Trophoblast cell (in vitro differentiated cells and primary cell): ENCODE data around the gene COX8C. TPM values are rescaled to one million over a fixed set of nuclear protein-coding genes. Genes with fewer than 3 reads are reported as not detected.

Source experiments
- DNase-seq, 2 donors: peaks; one replicate each; pipeline ENCODE4 v3.0.0-alpha.2; 2016
- H2AFZ ChIP-seq: 2 replicates; pipeline ENCODE4 v1.6.1; 2013; ENCODE audit warnings: low read length, moderate library complexity, mild to moderate bottlenecking; ENCODE audit not compliant: insufficient read depth, poor library complexity
- H2AK5ac ChIP-seq: 2 replicates; pipeline ENCODE4 v1.6.1; 2013; ENCODE audit warnings: mild to moderate bottlenecking, low read length
- H2BK120ac ChIP-seq: 2 replicates; pipeline ENCODE4 v1.6.1; 2013; ENCODE audit warnings: low read length, mild to moderate bottlenecking, moderate library complexity; ENCODE audit not compliant: insufficient read depth, poor library complexity
- H2BK12ac ChIP-seq: 2 replicates; pipeline ENCODE4 v1.6.1; 2013; ENCODE audit warnings: mild to moderate bottlenecking, low read length, moderate library complexity
- H2BK5ac ChIP-seq: 2 replicates; pipeline ENCODE4 v1.6.1; 2013; ENCODE audit warnings: low read length, low read depth, moderate library complexity, mild to moderate bottlenecking; ENCODE audit not compliant: poor library complexity
- H3K14ac ChIP-seq: 2 replicates; pipeline ENCODE4 v1.6.1; 2013; ENCODE audit warnings: mild to moderate bottlenecking, low read length
- H3K18ac ChIP-seq: 2 replicates; pipeline ENCODE4 v1.6.1; 2013; ENCODE audit warnings: mild to moderate bottlenecking, low read length
- H3K23ac ChIP-seq: 2 replicates; pipeline ENCODE4 v1.6.1; 2013; ENCODE audit warnings: low read length
- H3K27ac ChIP-seq: 2 replicates; pipeline ENCODE4 v1.5.1; 2013; ENCODE audit warnings: low read depth, mild to moderate bottlenecking, inconsistent platforms, low read length, moderate library complexity
- H3K27me3 ChIP-seq: 2 replicates; pipeline ENCODE4 v1.6.1; 2013; ENCODE audit warnings: inconsistent platforms, mild to moderate bottlenecking, low read length, moderate library complexity; ENCODE audit not compliant: insufficient read depth
- H3K36me3 ChIP-seq, 2 experiments: 1 replicate in 1 of 2; 2 replicates in 1 of 2; pipeline ENCODE4 v1.6.1; 2013; ENCODE audit warnings: low read length in 2 of 2, mild to moderate bottlenecking in 2 of 2, moderate library complexity in 1 of 2; ENCODE audit not compliant: insufficient read depth in 2 of 2, control insufficient read depth in 1 of 2
- H3K4ac ChIP-seq: 2 replicates; pipeline ENCODE4 v1.6.1; 2013; ENCODE audit warnings: low read depth, mild to moderate bottlenecking, low read length, moderate library complexity
- H3K4me1 ChIP-seq, 2 experiments: 1 replicate in 1 of 2; 2 replicates in 1 of 2; pipeline ENCODE4 v1.6.1; 2013; ENCODE audit warnings: low read length in 2 of 2, mild to moderate bottlenecking in 2 of 2, moderate library complexity in 1 of 2; ENCODE audit not compliant: insufficient read depth in 2 of 2, control insufficient read depth in 1 of 2
- H3K4me2 ChIP-seq: 2 replicates; pipeline ENCODE4 v1.6.1; 2013; ENCODE audit warnings: inconsistent platforms, mild to moderate bottlenecking, low read length, moderate library complexity
- H3K4me3 ChIP-seq: 2 replicates; pipeline ENCODE4 v1.5.1; 2013; ENCODE audit warnings: mild to moderate bottlenecking, low read depth, low read length, inconsistent platforms
- H3K79me1 ChIP-seq: one replicate; pipeline ENCODE4 v1.6.1; 2013; ENCODE audit warnings: low read length
- H3K79me2 ChIP-seq: 2 replicates; pipeline ENCODE4 v1.6.1; 2013; ENCODE audit warnings: low read length, mild to moderate bottlenecking; ENCODE audit not compliant: control insufficient read depth, insufficient read depth, poor library complexity
- H3K9ac ChIP-seq: 2 replicates; pipeline ENCODE4 v1.6.1; 2013; ENCODE audit warnings: mild to moderate bottlenecking, low read length
- H3K9me3 ChIP-seq: 2 replicates; pipeline ENCODE4 v1.6.1; 2013; ENCODE audit warnings: low read depth, mild to moderate bottlenecking, control low read depth, inconsistent platforms, low read length; ENCODE audit not compliant: insufficient read depth
- H4K12ac ChIP-seq: 2 replicates; pipeline ENCODE4 v1.6.1; 2013; ENCODE audit warnings: low read depth, mild to moderate bottlenecking, low read length, moderate library complexity
- H4K8ac ChIP-seq: 2 replicates; pipeline ENCODE4 v1.6.1; 2013; ENCODE audit warnings: low read depth, mild to moderate bottlenecking, low read length, moderate library complexity
- H4K91ac ChIP-seq: one replicate; pipeline ENCODE4 v1.6.1; 2013; ENCODE audit warnings: low read depth, mild to moderate bottlenecking, low read length, moderate library complexity
- WGBS: extraction: QIAGEN DNeasy Blood & Tissue Kit; methylation state at CpG from one replicate; pipeline ENCODE4 v1.1.7; 2013; ENCODE audit warnings: missing lambda C conversion rate; ENCODE audit not compliant: insufficient read length, insufficient coverage; ENCODE audit errors: extremely low coverage; 5-methylcytosine and 5-hydroxymethylcytosine counted together
- polyA plus RNA-seq: library from polyadenylated mRNA; stranded (reverse); fragments of 200-250 nt; gene quantifications from 2 replicates; pipeline ENCODE4 v1.2.3, GENCODE V29; 2013

Gene COX8C
- polyA plus RNA-seq, result 0.31 and 0.40 TPM in 2 replicates

- no peak within 1 kb of the TSS for H4K91ac ChIP-seq
- H4K12ac ChIP-seq, result no peak within 1 kb of the TSS
- DNase-seq, result peak; percentile 38 to 63
- H3K9me3 ChIP-seq, result peaks cover 6% of the 10 kb centered on the region
- H3K27ac ChIP-seq, result no peak within 1 kb of the TSS
- no peak within 1 kb of the TSS for H3K4me3 ChIP-seq
- no peak within 1 kb of the TSS for H3K14ac ChIP-seq
- H4K8ac ChIP-seq, result no peak within 1 kb of the TSS
- H3K23ac ChIP-seq, result no peak within 1 kb of the TSS
- no peak within 1 kb of the TSS for H2AK5ac ChIP-seq
- H3K9ac ChIP-seq, result no peak within 1 kb of the TSS
- no peak within 1 kb of the TSS for H3K4ac ChIP-seq
- no peak within 1 kb of the TSS for H2BK12ac ChIP-seq
- no peaks in the 10 kb centered on the region for H3K4me1 ChIP-seq
- H3K79me1 ChIP-seq, result no peaks in the 10 kb centered on the region
- H2AFZ ChIP-seq, result no peak within 1 kb of the TSS
- H3K79me2 ChIP-seq, result no peaks in the 10 kb centered on the region
- no peaks in the 10 kb centered on the region for H3K27me3 ChIP-seq
- no peak within 1 kb of the TSS for H2BK120ac ChIP-seq
- H3K18ac ChIP-seq, result no peak within 1 kb of the TSS
- no peaks in the 10 kb centered on the region for H3K36me3 ChIP-seq
- H2BK5ac ChIP-seq, result no peak within 1 kb of the TSS
- H3K4me2 ChIP-seq, result no peak within 1 kb of the TSS
- no CpG with 5 or more reads among the region's 60 CpGs for WGBS
Observed at GRCh38 chr14:93346926-93347721, at the start of gene COX8C. COX8C (plus strand) TSS chr14:93347182; CDS start chr14:93347269, 87 bp downstream.

- Histone ChIP-seq H3K4me3 (no peak overlapping the region), H2BK12ac (no peak overlapping the region), H2BK120ac (no peak overlapping the region), H3K36me3 (peaks cover 0 to 2% of the 10 kb centered on the region in 2 experiments), H3K4me1 (peaks cover 26 to 28% of the 10 kb centered on the region in 2 experiments), H2AFZ (no peak overlapping the region), H2AK5ac (no peak overlapping the region), H3K9me3 (no peaks in the 10 kb centered on the region), H3K23ac (no peak overlapping the region), H3K4me2 (no peak overlapping the region), H3K27ac (no peak overlapping the region), H2BK5ac (no peak overlapping the region), H3K9ac (no peak overlapping the region), H3K4ac (peak overlapping the region; percentile 19), H3K79me1 (peaks cover 34% of the 10 kb centered on the region), H4K12ac (no peak overlapping the region), H3K18ac (no peak overlapping the region), H4K91ac (no peak overlapping the region), H3K27me3 (no peaks in the 10 kb centered on the region), H3K79me2 (peaks cover 6% of the 10 kb centered on the region), H3K14ac (no peak overlapping the region), H4K8ac (no peak overlapping the region)
- no peak for DNase-seq
- WGBS, result no CpG with 5 or more reads among the region's 3 CpGs
Observed at GRCh38 chr14:93299416-93299815, 47.6 kb upstream of the COX8C start.

- H2BK12ac ChIP-seq, result no peak overlapping the region
- H4K8ac ChIP-seq, result no peak overlapping the region
Observed at GRCh38 chr14:93299866-93300265, 47.1 kb upstream of the COX8C start.

GRCh38 chr14:93301821-93302447 is 45.0 kb upstream of the COX8C start:
- H3K9me3 ChIP-seq, result no peaks in the 10 kb centered on the region
- H3K18ac ChIP-seq, result peak overlapping the region; percentile 26
- H2AFZ ChIP-seq, result no peak overlapping the region
- H3K4ac ChIP-seq, result peak overlapping the region; percentile 2
- H3K79me2 ChIP-seq, result peaks cover 9% of the 10 kb centered on the region
- peak overlapping the region; percentile 86 for H2BK5ac ChIP-seq
- peak overlapping the region; percentile 99 for H3K27ac ChIP-seq
- peaks cover 28 to 34% of the 10 kb centered on the region in 2 experiments for H3K4me1 ChIP-seq
- H2BK12ac ChIP-seq, result peak overlapping the region; percentile 21
- no peak overlapping the region for H4K12ac ChIP-seq
- peak overlapping the region; percentile 30 for H3K14ac ChIP-seq
- H3K36me3 ChIP-seq, result no peaks in the 10 kb centered on the region
- peak overlapping the region; percentile 63 for H4K91ac ChIP-seq
- H2AK5ac ChIP-seq, result no peak overlapping the region
- H3K27me3 ChIP-seq, result no peaks in the 10 kb centered on the region
- peak; percentile 77 to 91 for DNase-seq
- no peak overlapping the region for H3K23ac ChIP-seq
- no peak overlapping the region for H3K4me3 ChIP-seq
- H3K9ac ChIP-seq, result peak overlapping the region; percentile 9
- H3K79me1 ChIP-seq, result peaks cover 36% of the 10 kb centered on the region
- H2BK120ac ChIP-seq, result peak overlapping the region; percentile 47
- WGBS, result no CpG with 5 or more reads among the region's 6 CpGs
- H3K4me2 ChIP-seq, result peak overlapping the region; percentile 25
- peak overlapping the region; percentile 7 for H4K8ac ChIP-seq

More at GRCh38 chr14:93299866-93300265, 47.1 kb upstream of the COX8C start:
- Histone ChIP-seq H3K79me2 (peaks cover 7% of the 10 kb centered on the region), H3K14ac (no peak overlapping the region), H3K4me3 (no peak overlapping the region), H4K12ac (no peak overlapping the region), H3K79me1 (peaks cover 34% of the 10 kb centered on the region), H3K4me2 (no peak overlapping the region), H3K36me3 (no peaks in the 10 kb centered on the region), H3K27me3 (no peaks in the 10 kb centered on the region), H3K9ac (no peak overlapping the region), H2AK5ac (no peak overlapping the region), H3K4ac (no peak overlapping the region), H4K91ac (no peak overlapping the region), H3K27ac (no peak overlapping the region), H3K18ac (no peak overlapping the region), H2BK5ac (no peak overlapping the region), H3K9me3 (no peaks in the 10 kb centered on the region), H2BK120ac (no peak overlapping the region), H2AFZ (no peak overlapping the region), H3K23ac (no peak overlapping the region), H3K4me1 (peaks cover 26 to 29% of the 10 kb centered on the region in 2 experiments)
- WGBS, result 100% methylated on average over 3 of the region's 6 CpGs
- DNase-seq, result peak; percentile 22 to 77
